Activated naive CD8-positive, alpha-beta T cell treated with anti-CD3 and anti-CD28 coated beads, Interleukin-2, amount 50 U/mL, for 24 hours (primary cell): ENCODE measurements around the gene LAMTOR5.
A peak's percentile ranks its signal among the peaks of the same experiment; 100 is the strongest.
"Not testable (repeated sequence)": the region's sequence is repeated elsewhere in the genome, so short reads cannot be mapped to it uniquely, and the experiment has no call there.

Experiments
- ATAC-seq: fragments of 150-1000 bp; cut with Tn5 transposase; one replicate; pipeline ENCODE4 v1.10.0; 2021
- DNase-seq: peaks from one replicate; pipeline ENCODE4 v3.0.0; 2021
- H3K27ac Mint-ChIP-seq: one replicate; pipeline ENCODE4 v1.8.0; 2021; ENCODE audit warnings: mild to moderate bottlenecking, mixed read lengths
- H3K27me3 Mint-ChIP-seq: one replicate; pipeline ENCODE4 v1.8.0; 2021; ENCODE audit warnings: mixed read lengths
- H3K36me3 Mint-ChIP-seq: one replicate; pipeline ENCODE4 v1.8.0; 2021; ENCODE audit warnings: low read depth, mixed read lengths
- H3K4me1 Mint-ChIP-seq: one replicate; pipeline ENCODE4 v1.8.0; 2021; ENCODE audit warnings: mixed read lengths
- H3K4me3 Mint-ChIP-seq: one replicate; pipeline ENCODE4 v1.8.0; 2021; ENCODE audit warnings: mild to moderate bottlenecking, moderate library complexity, mixed read lengths
- H3K9me3 Mint-ChIP-seq: one replicate; pipeline ENCODE4 v1.8.0; 2021; ENCODE audit warnings: mixed read lengths

LAMTOR5 gene

DNA sequence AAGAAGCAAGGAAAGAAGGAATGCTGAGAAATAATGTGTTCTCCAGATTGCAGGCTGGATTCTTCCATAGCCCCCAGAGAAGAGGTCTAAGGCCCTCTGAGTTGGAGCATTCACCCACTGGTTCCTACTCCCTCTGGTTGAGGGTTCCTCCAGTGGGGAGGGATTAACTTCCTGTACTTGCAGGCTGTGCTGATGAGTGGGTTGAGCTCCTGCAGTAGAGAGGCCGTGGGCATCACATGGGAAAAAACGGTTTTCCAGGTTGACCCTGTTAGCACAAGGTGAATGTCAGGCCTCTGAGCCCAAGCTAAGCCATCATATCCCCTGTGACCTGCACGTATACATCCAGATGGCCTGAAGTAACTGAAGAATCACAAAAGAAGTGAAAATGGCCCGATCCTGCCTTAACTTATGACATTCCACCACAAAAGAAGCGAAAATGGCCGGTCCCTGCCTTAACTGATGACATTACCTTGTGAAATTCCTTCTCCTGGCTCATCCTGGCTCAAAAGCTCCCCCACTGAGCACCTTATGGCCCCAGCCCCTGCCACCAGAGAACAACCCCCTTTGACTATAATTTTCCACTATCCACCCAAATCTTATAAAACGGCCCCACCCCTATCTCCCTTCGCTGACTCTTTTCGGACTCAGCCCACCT, 30.3 kb upstream of the LAMTOR5 start:
- H3K4me1 Mint-ChIP-seq, H3K4me3 Mint-ChIP-seq, H3K27me3 Mint-ChIP-seq, H3K36me3 Mint-ChIP-seq, DNase-seq, ATAC-seq, H3K27ac Mint-ChIP-seq, H3K9me3 Mint-ChIP-seq: not testable (repeated sequence)

DNA sequence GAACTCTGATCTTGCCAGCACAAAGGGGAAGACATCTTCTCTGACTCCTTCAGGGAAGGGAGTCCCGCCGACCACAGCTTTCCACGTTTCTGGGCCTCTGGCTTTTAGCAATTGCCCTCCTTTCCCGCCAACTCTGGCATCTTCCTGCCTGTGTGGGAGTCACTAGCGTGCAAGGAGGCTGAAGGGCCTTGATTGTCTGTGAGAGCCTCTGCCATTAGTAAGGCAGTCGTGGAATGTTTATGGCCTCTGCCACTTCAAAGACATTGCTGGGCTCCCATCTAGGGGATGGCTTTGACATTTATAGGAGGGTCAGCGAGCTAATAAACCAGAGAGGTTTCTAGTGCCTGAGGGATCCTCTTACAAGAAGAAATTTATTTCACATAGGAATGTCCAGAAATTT, 29.1 kb upstream of the LAMTOR5 start:
- H3K27ac Mint-ChIP-seq, result no peak overlapping the region
- no peaks in the 10 kb centered on the region for H3K36me3 Mint-ChIP-seq
- no peaks in the 10 kb centered on the region for H3K27me3 Mint-ChIP-seq
- no peaks in the 10 kb centered on the region for H3K9me3 Mint-ChIP-seq
- no peak for DNase-seq
- H3K4me1 Mint-ChIP-seq, result no peaks in the 10 kb centered on the region
- no peak for ATAC-seq
- H3K4me3 Mint-ChIP-seq, result no peak overlapping the region

DNA sequence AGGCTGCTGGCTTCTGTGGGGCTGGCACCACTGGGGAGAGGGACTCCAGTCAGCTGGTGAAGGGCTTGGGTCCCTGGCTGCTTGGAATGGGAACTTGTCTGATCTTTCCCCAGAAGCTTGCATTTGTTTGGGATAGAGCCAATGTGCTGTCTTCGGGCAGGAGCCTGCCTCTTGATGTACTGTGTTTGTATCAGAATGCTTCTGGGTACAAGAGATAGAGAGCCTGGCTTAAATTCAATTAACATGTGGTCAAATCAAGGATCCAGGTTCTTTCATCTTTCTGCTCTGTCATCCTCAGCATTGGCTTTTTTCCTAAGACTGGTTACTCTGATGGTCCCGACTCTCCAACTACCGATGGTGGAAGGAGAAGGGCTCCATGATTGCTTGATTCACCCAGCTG, 27.5 kb upstream of the LAMTOR5 start:
- DNase-seq (no peak), ATAC-seq (no peak)
- no peaks in the 10 kb centered on the region for H3K9me3 Mint-ChIP-seq
- no peaks in the 10 kb centered on the region for H3K27me3 Mint-ChIP-seq
- H3K36me3 Mint-ChIP-seq, result no peaks in the 10 kb centered on the region
- H3K4me3 Mint-ChIP-seq, result no peak overlapping the region
- no peaks in the 10 kb centered on the region for H3K4me1 Mint-ChIP-seq
- no peak overlapping the region for H3K27ac Mint-ChIP-seq

DNA sequence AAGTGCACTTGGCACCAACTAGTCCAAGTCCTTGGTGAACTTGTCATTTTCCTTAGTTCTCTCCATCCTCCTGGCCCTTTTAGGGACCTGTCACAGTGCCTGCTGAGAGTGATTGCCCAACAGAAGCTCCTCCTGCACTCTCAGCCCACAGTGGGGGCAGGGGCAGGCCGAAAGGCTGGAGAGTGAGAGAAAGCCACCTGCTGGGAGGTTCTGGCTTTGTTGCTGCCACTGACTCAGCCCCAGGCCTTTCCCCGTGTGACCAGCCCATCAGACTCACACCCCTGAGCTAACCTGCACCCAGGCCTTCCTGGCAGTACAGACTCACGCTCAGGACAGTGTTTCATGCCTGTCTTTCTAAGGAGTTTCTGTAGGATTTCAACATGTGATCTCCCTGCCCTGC, 26.3 kb upstream of the LAMTOR5 start:
- DNase-seq (no peak), ATAC-seq (peak; percentile 28)
- Mint-ChIP-seq H3K36me3 (no peaks in the 10 kb centered on the region), H3K4me1 (no peaks in the 10 kb centered on the region), H3K9me3 (no peaks in the 10 kb centered on the region), H3K27ac (no peak overlapping the region), H3K4me3 (no peak overlapping the region), H3K27me3 (no peaks in the 10 kb centered on the region)

DNA sequence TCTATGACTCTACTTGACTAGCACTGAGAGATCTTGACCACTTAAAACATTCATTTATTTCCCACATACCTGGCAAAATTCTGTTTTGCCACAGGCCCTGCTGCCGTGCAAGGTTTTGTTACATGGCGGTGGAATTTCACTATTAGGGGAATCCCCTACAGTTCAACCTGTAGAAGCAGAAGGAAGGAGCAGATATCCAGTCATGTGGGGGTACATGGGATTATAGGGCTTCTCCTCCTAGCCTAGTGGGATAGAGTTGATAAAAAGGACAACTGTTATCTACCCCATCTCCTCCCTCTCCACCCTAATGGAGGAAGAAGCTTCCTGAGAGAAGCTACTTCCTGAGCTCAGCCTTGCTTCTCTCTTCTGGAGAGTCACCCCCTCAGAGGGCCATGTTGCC, 25.7 kb upstream of the LAMTOR5 start:
- H3K36me3 Mint-ChIP-seq, result no peaks in the 10 kb centered on the region
- no peak for DNase-seq
- no peak for ATAC-seq
- no peak overlapping the region for H3K27ac Mint-ChIP-seq
- H3K27me3 Mint-ChIP-seq, result no peaks in the 10 kb centered on the region
- no peaks in the 10 kb centered on the region for H3K9me3 Mint-ChIP-seq
- no peaks in the 10 kb centered on the region for H3K4me1 Mint-ChIP-seq
- H3K4me3 Mint-ChIP-seq, result no peak overlapping the region

DNA sequence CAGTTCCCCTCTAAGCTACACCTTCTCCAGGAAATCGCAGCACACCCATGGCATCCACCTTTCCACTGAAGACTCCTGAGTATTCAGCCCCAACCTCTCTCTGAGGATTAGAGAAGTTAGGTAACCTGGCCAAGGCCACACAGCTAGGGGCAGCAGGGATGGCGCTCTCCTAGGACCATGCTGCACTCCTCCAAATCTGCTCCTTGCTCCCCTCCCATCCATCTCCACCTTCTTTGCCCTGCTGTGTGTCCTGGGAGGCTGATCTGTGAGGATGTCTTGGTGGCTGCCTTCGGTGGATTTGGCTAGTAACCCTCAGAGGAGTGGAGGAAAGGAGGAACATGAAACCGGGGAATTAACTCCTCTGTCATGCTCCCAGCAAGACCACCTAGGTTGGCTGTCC, 23.4 kb upstream of the LAMTOR5 start:
- H3K27me3 Mint-ChIP-seq, result no peaks in the 10 kb centered on the region
- ATAC-seq (no peak), DNase-seq (no peak)
- no peak overlapping the region for H3K27ac Mint-ChIP-seq
- no peaks in the 10 kb centered on the region for H3K36me3 Mint-ChIP-seq
- H3K4me1 Mint-ChIP-seq, result no peaks in the 10 kb centered on the region
- H3K9me3 Mint-ChIP-seq, result no peaks in the 10 kb centered on the region
- no peak overlapping the region for H3K4me3 Mint-ChIP-seq

DNA sequence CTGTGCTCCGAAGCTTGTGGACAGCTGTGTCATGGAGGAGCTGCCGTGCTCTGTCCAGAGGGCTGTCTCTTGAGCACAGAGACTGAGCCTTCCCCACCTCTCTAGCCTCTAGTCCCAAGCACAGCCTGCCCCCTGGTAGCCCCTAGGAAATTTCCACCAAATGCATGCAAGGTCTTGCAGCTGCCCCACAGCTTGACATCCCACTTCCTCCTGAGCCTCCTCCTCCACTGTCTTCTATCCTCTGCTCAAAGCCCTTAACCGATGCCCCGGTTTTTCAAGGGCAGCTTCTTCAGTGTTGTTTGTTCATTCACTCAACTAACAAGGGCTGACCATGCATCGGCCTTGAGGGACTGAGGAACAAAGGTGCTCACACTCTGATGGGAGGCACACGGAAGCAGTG, 22.9 kb upstream of the LAMTOR5 start:
- H3K27ac Mint-ChIP-seq, result no peak overlapping the region
- no peaks in the 10 kb centered on the region for H3K4me1 Mint-ChIP-seq
- no peak overlapping the region for H3K4me3 Mint-ChIP-seq

DNA sequence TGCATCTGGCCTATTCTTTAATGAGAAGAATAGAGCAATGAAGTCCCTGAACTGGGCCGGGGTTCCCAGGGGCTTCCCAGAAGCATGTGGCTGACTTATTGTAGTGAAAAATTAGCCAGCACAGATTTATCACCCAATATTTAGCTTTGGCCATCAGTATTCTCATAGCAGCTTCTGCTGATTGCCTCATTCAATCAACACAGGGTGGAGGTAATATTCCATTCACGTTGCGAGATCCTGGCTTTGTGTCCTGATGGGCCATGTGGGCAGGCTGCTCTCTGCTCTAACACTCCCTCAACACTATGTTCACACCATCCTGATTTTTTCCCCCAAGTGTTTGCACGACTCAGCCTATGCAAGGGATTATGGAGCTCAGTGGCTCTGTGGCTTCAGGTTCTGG, 21.5 kb upstream of the LAMTOR5 start:
- H3K9me3 Mint-ChIP-seq, result no peaks in the 10 kb centered on the region
- H3K4me1 Mint-ChIP-seq, result no peaks in the 10 kb centered on the region
- peaks cover 1% of the 10 kb centered on the region for H3K27me3 Mint-ChIP-seq
- no peak overlapping the region for H3K27ac Mint-ChIP-seq
- ATAC-seq (no peak), DNase-seq (no peak)
- H3K36me3 Mint-ChIP-seq, result no peaks in the 10 kb centered on the region
- H3K4me3 Mint-ChIP-seq, result no peak overlapping the region

More for the DNA sequence above, 22.9 kb upstream of the LAMTOR5 start:
- ATAC-seq, result no peak
- DNase-seq, result no peak
- Mint-ChIP-seq H3K36me3 (no peaks in the 10 kb centered on the region), H3K27me3 (no peaks in the 10 kb centered on the region), H3K9me3 (no peaks in the 10 kb centered on the region)

DNA sequence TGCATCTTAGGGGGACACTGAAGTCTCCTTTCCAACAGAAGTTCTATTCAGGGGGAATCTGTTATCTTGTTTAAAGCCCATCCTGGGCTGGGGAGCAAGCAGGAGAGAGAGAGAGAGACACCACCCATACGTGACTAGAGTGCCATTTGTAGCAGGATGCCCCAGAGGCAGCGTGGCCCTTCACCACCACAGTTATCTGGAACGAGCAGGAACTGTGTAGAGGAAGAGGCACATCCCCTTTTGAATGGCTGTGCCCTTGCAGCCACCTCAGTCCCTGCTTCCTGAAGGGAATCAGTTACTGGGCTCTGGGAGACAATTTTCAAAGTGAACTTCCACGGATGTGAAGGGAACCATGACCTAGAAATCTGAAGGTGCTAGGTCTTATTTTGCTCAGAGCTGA, 19.4 kb upstream of the LAMTOR5 start:
- peaks cover 3% of the 10 kb centered on the region for H3K27me3 Mint-ChIP-seq
- H3K36me3 Mint-ChIP-seq, result no peaks in the 10 kb centered on the region
- no peaks in the 10 kb centered on the region for H3K9me3 Mint-ChIP-seq
- H3K4me1 Mint-ChIP-seq, result no peaks in the 10 kb centered on the region
- ATAC-seq (no peak), DNase-seq (no peak)
- H3K4me3 Mint-ChIP-seq, result no peak overlapping the region
- H3K27ac Mint-ChIP-seq, result no peak overlapping the region

DNA sequence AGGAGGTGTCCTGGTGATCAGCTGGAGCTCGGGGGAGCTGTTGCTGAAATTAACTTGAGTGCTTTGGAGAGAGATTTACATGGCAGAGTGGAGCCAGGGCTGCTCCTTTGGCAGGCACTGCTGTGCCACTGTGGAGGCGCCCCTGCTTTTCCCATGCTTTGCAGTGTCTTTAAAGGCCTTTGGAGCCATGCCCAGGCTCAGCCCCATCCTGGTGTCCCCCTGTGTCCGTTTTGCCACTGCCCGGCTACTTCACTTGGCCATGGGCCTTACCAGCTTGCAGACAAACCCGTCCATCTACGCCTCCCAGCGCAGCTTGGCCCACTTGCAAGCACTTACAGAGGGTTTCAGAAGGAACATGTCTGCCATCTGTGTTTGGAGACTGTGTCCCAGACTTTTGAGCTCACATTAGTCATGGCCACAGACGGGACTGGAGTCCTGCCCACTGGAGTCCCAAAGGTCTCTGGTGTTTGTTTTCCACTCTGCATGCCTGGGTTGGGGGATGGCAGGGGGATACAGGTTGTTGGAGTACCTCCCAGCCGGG, 18.2 kb upstream of the LAMTOR5 start:
- Mint-ChIP-seq H3K36me3 (no peaks in the 10 kb centered on the region), H3K4me1 (no peaks in the 10 kb centered on the region), H3K9me3 (no peaks in the 10 kb centered on the region), H3K27me3 (peaks cover 3% of the 10 kb centered on the region), H3K27ac (no peak overlapping the region), H3K4me3 (no peak overlapping the region)
- ATAC-seq (no peak), DNase-seq (no peak)

DNA sequence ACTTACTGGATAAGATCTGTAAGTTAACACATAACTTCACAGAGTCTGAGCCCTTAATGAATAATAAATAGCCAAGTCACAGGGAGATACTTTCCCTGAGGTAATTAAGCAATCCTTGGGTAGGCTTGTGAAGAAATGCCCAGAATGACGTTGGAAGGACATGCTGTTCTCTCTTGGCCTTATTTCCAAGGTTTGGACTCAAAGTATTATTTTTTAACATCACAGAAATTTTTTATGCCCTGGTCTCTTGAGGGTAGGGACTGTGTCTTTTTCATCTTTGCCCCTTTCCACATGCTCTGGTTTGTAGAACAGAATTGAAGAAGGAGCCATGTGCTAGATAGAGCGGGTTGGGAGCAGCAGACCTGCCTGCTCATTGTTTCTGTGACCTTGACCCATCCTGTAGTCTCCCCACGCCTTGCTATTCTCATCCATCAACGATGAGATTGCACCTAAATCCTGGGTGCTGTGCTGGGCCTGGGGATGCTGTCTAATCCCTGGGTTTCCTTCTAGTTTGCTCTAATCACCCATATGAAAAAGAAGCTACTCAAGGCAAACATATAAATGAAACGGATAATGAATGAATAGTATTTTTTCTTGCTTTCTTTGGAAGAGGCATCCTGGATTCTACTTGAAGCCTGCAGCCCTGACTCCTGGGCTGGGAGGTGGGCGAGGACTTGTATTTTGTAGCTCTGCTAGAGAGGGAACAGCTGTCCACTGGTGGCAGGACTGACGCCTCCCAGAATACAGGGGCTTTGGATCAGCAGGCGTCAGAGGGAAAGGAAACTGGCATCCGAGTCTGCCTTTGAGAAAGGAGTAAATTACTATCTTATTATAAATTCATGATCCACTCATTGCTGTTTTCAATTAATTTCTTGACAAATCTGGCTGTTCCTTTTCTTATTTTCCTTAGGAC, 17.5 kb upstream of the LAMTOR5 start:
- DNase-seq, result no peak
- Mint-ChIP-seq H3K27ac (no peak overlapping the region), H3K27me3 (peaks cover 3% of the 10 kb centered on the region), H3K4me1 (no peaks in the 10 kb centered on the region), H3K9me3 (no peaks in the 10 kb centered on the region), H3K4me3 (no peak overlapping the region), H3K36me3 (no peaks in the 10 kb centered on the region)
- no peak for ATAC-seq

DNA sequence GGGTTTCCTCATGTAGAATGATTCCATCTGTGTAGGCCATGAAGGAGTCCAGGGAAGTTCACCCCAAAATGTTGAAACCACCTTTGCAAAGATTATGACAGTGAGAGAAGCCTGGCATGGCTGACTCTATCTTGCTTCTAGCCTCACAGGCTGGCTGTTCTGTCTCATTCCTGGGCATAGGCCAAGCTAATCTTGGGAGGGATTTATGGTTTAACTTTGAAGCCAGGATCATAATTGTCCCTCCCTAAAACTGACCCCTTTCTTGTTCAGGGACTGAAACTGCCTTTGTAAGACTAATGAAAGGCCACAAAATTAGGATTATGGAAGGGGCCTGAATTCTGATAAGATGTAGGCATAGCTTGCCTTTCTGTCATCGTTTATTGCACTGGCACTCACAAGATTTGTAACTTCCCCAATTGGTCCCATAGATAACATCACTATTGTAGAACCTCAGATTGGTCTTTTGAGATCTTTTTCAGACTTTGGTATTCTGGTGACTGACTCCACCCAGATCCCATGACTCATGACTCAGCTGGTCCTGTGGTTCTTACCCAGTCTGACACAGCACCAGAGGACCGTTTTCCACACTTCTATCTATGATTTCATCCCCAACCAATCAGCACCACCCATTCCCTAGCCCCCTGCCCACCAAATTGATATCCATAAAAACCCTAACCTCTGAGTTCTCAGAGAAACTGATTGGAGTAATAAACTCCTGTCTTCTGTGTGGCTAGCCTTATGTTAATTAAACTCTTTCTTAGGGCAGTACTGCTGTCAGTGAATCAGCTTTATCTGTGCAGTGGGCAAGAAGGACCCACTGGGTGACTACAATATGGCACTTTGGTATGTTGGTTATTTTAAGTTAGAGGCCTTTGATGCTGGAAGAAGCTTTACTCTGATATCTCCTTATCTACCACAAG, 13.6 kb upstream of the LAMTOR5 start:
- H3K4me1 Mint-ChIP-seq, result no peaks in the 10 kb centered on the region
- DNase-seq, result no peak
- H3K36me3 Mint-ChIP-seq, result no peaks in the 10 kb centered on the region
- peak overlapping the region; percentile 16 for H3K27ac Mint-ChIP-seq
- H3K9me3 Mint-ChIP-seq, result no peaks in the 10 kb centered on the region
- peak; percentile 63 for ATAC-seq
- H3K4me3 Mint-ChIP-seq, result no peak overlapping the region
- peaks cover 3% of the 10 kb centered on the region for H3K27me3 Mint-ChIP-seq

DNA sequence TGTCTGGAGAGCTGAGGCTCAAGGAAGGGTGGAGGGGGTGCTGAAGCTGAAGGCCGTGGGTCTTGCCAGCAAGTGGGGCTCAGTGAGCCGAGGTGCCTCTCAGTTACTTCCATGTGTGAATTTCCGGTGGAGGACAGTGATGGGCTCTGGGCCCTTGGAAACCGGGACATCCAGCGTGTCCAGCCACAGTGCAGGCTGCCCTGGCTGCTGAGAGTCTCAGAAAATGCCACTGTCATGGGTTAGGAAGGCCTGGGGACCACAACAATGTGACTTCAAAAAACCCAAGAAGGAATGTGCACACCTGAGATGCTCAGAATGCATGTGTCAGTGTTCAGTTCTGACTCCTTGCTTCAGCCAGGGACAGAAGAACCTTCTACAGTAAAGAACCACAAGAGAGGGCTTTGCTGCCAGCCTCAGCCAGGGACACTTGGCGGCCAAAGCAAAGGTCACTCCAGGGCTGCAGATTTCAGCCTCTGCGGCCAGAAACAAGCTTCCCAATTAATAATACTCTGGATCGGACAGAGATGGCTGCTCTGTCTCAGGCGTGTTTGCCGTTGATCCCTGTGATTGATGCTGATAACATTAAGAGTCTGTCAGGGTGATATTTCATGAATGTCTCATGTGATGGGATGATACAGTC, 12.6 kb upstream of the LAMTOR5 start:
- Mint-ChIP-seq H3K27ac (no peak overlapping the region), H3K4me1 (no peaks in the 10 kb centered on the region), H3K9me3 (no peaks in the 10 kb centered on the region), H3K27me3 (peaks cover 3% of the 10 kb centered on the region), H3K36me3 (no peaks in the 10 kb centered on the region), H3K4me3 (no peak overlapping the region)
- DNase-seq (no peak), ATAC-seq (no peak)

DNA sequence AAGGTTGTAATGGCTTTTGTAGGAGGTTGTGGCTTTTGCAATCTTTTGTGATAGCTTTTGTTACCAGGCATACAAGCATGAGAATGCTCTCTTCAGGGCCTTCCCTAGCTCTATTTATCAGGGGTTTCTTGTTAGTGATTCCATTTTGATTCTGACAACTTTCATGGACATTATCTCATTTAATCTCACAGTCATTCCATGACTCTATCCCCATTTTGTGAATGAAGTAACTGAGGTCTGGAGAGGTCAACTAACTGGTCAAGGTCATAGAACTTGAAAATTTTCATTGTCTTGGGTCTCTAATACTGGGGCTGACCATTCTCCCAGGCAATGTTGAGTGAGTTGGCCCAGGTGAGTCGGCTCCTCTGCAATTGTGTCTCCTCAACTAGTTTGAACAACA, 11.2 kb upstream of the LAMTOR5 start:
- no peaks in the 10 kb centered on the region for H3K9me3 Mint-ChIP-seq
- H3K27ac Mint-ChIP-seq, result no peak overlapping the region
- ATAC-seq (no peak), DNase-seq (no peak)
- H3K4me1 Mint-ChIP-seq, result no peaks in the 10 kb centered on the region
- H3K4me3 Mint-ChIP-seq, result no peak overlapping the region
- no peaks in the 10 kb centered on the region for H3K36me3 Mint-ChIP-seq
- no peaks in the 10 kb centered on the region for H3K27me3 Mint-ChIP-seq
